Fibroblast of lung (primary cell): ENCODE data around the gene CAAP1.

Experiments used
- EZH2 ChIP-seq: IDR thresholded peaks from 2 replicates; pipeline ENCODE4 v1.5.1; 2012; ENCODE audit warnings: low read length, control low read depth, mild to moderate bottlenecking; ENCODE audit errors: missing control alignments
- TF ChIP-seq, protein P1 (sequence below), 2 donors: IDR thresholded peaks in 1 of 2; conservative IDR thresholded peaks in 1 of 2; 1 replicate in 1 of 2; 2 replicates in 1 of 2; pipeline ENCODE4 v1.5.1; 2011 to 2012; ENCODE audit warnings: low read length in 2 of 2, control low read depth in 1 of 2, inconsistent platforms in 1 of 2, low read depth in 1 of 2, mild to moderate bottlenecking in 1 of 2

DNA sequence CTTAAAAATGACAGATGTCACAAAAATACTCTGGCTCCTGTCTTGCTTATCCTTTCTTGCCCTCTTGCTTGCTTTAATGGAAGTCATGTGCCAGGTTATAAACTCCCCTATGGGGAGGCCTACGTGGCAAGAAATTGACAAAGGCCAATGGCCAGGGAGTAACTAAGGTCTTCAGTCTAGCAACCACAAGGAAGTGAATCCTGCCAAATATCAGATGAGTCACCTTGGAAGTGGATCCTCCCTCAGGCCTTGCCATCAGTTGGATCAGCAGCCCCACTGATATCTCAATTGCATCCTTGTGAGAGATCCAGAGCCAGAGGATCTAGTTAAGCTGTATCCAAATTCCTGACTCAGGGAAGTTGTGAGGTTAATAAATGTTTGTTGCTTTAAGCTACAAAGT is 82.8 kb downstream of the CAAP1 start:
- TF ChIP-seq, protein P1, sequence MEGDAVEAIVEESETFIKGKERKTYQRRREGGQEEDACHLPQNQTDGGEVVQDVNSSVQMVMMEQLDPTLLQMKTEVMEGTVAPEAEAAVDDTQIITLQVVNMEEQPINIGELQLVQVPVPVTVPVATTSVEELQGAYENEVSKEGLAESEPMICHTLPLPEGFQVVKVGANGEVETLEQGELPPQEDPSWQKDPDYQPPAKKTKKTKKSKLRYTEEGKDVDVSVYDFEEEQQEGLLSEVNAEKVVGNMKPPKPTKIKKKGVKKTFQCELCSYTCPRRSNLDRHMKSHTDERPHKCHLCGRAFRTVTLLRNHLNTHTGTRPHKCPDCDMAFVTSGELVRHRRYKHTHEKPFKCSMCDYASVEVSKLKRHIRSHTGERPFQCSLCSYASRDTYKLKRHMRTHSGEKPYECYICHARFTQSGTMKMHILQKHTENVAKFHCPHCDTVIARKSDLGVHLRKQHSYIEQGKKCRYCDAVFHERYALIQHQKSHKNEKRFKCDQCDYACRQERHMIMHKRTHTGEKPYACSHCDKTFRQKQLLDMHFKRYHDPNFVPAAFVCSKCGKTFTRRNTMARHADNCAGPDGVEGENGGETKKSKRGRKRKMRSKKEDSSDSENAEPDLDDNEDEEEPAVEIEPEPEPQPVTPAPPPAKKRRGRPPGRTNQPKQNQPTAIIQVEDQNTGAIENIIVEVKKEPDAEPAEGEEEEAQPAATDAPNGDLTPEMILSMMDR (conservative IDR thresholded peaks at IDR 0.05 in 1 of 2, IDR thresholded peaks at IDR 0.05 in 1 of 2; ENCODE audit: low read depth in 1 of 2, low read length in 2 of 2) = no peak
- no peak for TF ChIP-seq EZH2
